GM12891 (cell line): Measurements from ENCODE around the gene FMN1.

Experiments
- PAX5 ChIP-seq: IDR thresholded peaks from 2 replicates; pipeline ENCODE4 v1.6.1; 2011; ENCODE audit warnings: low read length, moderate library complexity, mild to moderate bottlenecking; ENCODE audit not compliant: insufficient read depth, severe bottlenecking
- POLR2A ChIP-seq: IDR thresholded peaks from 2 replicates; pipeline ENCODE4 v1.6.1; 2011; ENCODE audit warnings: low read depth, low read length, control low read depth
- POLR2AphosphoS5 ChIP-seq: IDR thresholded peaks from 2 replicates; pipeline ENCODE4 v1.6.1; 2011; ENCODE audit warnings: low read depth, low read length, control low read depth
- TAF1 ChIP-seq: IDR thresholded peaks from 2 replicates; pipeline ENCODE4 v1.6.1; 2011; ENCODE audit warnings: low read depth, low read length, control low read depth

DNA sequence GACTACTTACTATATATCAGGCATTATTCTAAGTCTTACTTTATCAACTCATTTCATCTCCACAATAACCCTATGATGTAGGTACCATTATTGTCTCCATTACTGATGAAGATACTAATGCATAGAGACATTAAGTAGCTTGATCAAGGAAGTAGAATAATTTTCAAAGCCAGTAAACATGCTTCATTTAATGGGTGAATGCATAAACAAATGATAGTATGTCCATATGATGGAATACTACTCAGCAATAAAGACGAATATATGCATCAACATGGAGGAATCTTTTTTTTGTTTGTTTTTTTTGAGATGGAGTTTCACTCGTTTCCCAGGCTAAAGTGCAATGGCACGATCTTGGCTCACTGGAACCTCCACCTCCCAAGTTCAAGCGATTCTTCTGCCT is 184.9 kb downstream of the FMN1 start:
- no peak for TF ChIP-seq POLR2AphosphoS5
- no peak for TF ChIP-seq POLR2A
- no peak for TF ChIP-seq PAX5
- TF ChIP-seq TAF1 = no peak
